ENCODE results near the gene TDRD9.
"Not testable (repeated sequence)": the region's sequence is repeated elsewhere in the genome, so short reads cannot be mapped to it uniquely, and the experiment has no call there.

TDRD9 gene

DNA sequence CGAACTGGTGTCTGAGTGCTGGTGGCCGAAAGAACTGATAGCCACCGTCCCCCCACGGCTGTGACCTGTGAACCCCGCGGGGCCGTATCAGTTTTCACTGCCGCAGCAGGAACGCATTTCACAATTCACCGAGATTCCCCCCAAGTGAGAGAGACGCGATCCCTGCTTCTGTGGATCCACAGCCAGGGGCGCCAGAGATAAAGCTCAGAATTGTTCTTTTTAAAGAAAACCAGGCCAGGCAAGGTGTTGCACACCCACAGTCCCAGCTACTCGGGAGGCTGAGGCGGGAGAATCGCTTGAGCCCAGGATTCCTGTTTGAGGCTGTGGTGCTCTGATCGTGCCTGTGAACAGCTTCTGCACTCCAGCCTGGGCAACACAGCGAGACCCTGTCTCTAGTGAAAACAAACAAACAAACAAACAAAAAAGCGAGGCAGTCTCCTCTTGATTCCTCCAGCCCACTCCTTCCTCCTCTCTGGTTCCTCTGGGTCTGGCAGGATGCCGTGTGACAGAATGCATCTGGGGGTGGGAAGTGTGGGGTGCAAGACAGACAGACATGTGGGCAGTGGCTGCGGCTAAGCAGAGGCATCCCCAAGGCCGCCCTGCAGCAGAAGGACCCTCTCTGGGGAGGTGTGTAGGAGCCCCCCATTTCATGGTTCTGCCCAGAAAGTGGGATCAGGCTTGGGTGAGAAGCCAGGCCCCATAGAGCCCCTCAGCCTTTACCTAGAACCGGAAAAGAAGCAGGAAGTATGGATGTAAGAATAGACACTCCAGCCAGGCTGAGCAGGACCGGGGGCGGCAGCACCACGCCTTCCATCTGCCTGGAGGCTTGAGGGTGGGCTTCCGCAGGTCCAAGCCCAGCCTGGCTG lies 41.7 kb upstream of the TDRD9 start:
- DNase-seq (ENCODE audit: low read depth), result no peak
- no peak for TF ChIP-seq POLR2A (IDR thresholded peaks at IDR 0.05; ENCODE audit: extremely low read depth, insufficient read length)
- TF ChIP-seq MYC (IDR thresholded peaks at IDR 0.05; ENCODE audit: low read depth, low read length), result no peak
- TF ChIP-seq, protein P1, sequence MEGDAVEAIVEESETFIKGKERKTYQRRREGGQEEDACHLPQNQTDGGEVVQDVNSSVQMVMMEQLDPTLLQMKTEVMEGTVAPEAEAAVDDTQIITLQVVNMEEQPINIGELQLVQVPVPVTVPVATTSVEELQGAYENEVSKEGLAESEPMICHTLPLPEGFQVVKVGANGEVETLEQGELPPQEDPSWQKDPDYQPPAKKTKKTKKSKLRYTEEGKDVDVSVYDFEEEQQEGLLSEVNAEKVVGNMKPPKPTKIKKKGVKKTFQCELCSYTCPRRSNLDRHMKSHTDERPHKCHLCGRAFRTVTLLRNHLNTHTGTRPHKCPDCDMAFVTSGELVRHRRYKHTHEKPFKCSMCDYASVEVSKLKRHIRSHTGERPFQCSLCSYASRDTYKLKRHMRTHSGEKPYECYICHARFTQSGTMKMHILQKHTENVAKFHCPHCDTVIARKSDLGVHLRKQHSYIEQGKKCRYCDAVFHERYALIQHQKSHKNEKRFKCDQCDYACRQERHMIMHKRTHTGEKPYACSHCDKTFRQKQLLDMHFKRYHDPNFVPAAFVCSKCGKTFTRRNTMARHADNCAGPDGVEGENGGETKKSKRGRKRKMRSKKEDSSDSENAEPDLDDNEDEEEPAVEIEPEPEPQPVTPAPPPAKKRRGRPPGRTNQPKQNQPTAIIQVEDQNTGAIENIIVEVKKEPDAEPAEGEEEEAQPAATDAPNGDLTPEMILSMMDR (IDR thresholded peaks at IDR 0.05; ENCODE audit: low read depth, low read length), result no peak
- TF ChIP-seq, protein P2, sequence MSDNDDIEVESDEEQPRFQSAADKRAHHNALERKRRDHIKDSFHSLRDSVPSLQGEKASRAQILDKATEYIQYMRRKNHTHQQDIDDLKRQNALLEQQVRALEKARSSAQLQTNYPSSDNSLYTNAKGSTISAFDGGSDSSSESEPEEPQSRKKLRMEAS (IDR thresholded peaks at IDR 0.05; ENCODE audit: low read depth, low read length), result no peak
- H3K4me3 ChIP-seq (ENCODE audit: low read depth, low read length), result no peak overlapping the region

DNA sequence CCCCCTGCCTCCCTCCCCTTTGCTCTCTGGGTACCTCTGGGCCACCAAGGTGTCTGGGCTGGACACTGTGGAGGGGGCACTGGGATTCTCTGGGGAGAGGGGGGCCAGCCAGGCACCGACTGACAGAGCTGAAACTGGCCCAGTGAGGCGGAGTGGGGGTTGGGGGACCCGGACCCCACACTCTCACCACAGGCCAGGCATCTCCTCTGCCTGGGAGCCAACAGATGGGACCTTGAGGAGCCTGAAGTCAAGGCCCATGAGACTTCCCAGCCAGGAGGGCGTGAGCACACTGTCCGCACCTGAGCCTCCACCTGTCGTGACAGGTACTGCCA lies 41.1 kb upstream of the TDRD9 start:
- DNase-seq (ENCODE audit: low read depth), result no peak
- no peak overlapping the region for H3K4me3 ChIP-seq (ENCODE audit: low read depth, low read length)
- no peak for TF ChIP-seq POLR2A (IDR thresholded peaks at IDR 0.05; ENCODE audit: extremely low read depth, insufficient read length)
- TF ChIP-seq, protein P2 (IDR thresholded peaks at IDR 0.05; ENCODE audit: low read depth, low read length), result no peak
- no peak for TF ChIP-seq MYC (IDR thresholded peaks at IDR 0.05; ENCODE audit: low read depth, low read length)
- TF ChIP-seq, protein P1 (IDR thresholded peaks at IDR 0.05; ENCODE audit: low read depth, low read length), result no peak

DNA sequence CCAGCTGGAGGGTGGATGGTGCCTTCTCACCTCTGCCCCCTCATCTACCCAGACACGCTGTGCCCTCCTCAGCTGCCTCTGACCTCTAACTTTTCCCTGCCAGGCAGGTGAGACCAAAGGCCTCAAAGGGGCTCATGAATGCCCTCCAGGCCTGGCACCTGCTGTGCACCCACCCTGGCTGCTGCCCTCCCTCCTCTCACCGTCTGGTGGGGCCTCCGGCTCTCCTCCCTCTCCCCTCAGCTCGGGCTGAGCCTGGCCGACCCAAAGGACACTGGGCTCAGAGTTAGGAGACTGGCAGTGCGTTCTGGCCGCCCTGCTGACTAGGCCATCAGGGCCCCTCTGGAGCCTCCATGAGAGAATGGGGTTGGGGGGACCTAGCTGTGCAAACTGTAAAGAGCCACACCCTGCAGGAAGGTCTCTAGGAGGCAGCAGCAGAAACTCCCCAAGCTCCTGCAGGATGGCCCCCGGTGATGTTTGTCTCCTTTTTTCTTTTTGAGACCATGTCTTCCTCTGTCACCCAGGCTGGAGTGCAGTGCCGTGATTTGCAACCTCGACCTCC lies 40.6 kb upstream of the TDRD9 start:
- no peak overlapping the region for H3K4me3 ChIP-seq (ENCODE audit: low read depth, low read length)
- TF ChIP-seq, protein P2 (IDR thresholded peaks at IDR 0.05; ENCODE audit: low read depth, low read length), result no peak
- no peak for TF ChIP-seq MYC (IDR thresholded peaks at IDR 0.05; ENCODE audit: low read depth, low read length)
- no peak for TF ChIP-seq POLR2A (IDR thresholded peaks at IDR 0.05; ENCODE audit: extremely low read depth, insufficient read length)
- TF ChIP-seq, protein P1 (IDR thresholded peaks at IDR 0.05; ENCODE audit: low read depth, low read length), result no peak
- no peak for DNase-seq (ENCODE audit: low read depth)

DNA sequence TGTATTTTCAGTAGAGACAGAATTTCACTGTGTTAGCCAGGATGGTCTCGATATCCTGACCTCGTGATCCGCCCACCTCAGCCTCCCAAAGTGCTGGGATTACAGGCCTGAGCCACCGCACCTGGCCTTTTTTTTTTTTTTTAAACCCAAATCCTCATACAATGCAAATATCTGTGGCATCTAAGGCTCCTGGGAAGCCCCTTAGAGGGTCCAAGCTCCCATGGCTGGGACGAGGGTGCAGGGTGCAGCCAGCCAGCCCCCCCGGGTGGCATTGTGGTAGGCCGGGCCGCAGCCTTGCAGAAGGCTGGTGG lies 39.3 kb upstream of the TDRD9 start:
- H3K4me3 ChIP-seq (ENCODE audit: low read depth, low read length); DNase-seq (ENCODE audit: low read depth): not testable (repeated sequence)

DNA sequence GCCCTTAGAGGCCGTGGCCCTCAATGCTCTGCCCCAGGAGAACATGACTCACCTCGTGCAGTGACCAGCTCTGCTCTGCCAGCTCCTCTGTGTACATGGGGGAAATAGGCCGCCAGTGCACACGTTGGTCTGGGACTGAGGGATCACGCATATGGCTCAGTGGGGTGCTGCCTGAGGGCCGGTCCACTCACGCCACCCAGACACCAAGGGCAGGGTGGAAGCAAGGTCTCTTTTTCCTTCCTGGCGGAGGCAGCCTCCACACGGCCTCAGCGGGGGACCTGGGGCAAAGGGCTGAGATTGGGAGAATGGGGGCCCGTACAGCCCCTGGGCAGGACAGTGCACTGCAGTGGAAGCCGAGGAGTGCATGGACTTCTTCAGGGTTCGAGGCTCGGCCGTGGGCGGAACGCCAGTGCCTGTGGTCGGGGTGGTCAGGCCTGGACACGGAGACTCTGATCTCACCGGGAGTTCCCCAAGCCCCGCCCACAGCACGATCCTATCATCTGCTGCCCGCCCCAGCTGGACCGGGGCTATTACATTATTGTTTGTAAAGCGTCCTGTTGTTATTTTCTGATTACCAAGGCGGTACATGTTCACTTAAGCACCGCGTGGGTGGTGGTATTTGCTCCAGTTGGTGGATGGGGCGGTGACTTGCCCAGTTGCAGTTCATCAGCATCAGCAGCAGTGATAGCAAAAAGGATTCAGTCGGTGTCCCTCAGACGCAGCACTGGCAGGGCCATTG lies 38.8 kb upstream of the TDRD9 start:
- DNase-seq (ENCODE audit: low read depth), result no peak
- H3K4me3 ChIP-seq (ENCODE audit: low read depth, low read length), result no peak overlapping the region
- TF ChIP-seq, protein P2 (IDR thresholded peaks at IDR 0.05; ENCODE audit: low read depth, low read length), result no peak
- TF ChIP-seq, protein P1 (IDR thresholded peaks at IDR 0.05; ENCODE audit: low read depth, low read length), result no peak
- TF ChIP-seq POLR2A (IDR thresholded peaks at IDR 0.05; ENCODE audit: extremely low read depth, insufficient read length) (no peak), MYC (IDR thresholded peaks at IDR 0.05; ENCODE audit: low read depth, low read length) (no peak)

DNA sequence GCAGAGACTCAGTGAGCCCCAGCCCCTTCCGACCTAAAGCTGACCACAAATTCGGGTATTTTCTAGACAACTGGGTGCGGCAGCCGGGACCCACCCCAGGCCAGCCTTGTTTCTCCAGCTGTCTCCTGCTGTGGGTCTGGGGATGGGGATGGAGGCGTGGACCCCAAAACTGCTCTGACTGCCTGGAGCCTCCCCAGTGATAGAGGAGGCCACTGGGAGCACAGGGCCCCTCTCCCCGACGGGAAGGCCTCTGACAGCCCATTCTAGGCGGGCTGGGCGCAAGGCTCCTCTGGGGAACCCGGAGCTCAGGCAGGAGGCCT lies 38.2 kb upstream of the TDRD9 start:
- no peak overlapping the region for H3K4me3 ChIP-seq (ENCODE audit: low read depth, low read length)
- no peak for DNase-seq (ENCODE audit: low read depth)
- TF ChIP-seq MYC (IDR thresholded peaks at IDR 0.05; ENCODE audit: low read depth, low read length) (no peak), POLR2A (IDR thresholded peaks at IDR 0.05; ENCODE audit: extremely low read depth, insufficient read length) (no peak)
- TF ChIP-seq, protein P2 (IDR thresholded peaks at IDR 0.05; ENCODE audit: low read depth, low read length), result no peak
- TF ChIP-seq, protein P1 (IDR thresholded peaks at IDR 0.05; ENCODE audit: low read depth, low read length), result no peak
